SH-SY5Y (cell line): Measurements from ENCODE around the gene ELP6.

Experiments
- GATA2 ChIP-seq: IDR thresholded peaks from 2 replicates; pipeline ENCODE4 v1.6.1; 2011; ENCODE audit warnings: mild to moderate bottlenecking, low read depth, low read length
- GATA3 ChIP-seq: IDR thresholded peaks from 2 replicates; pipeline ENCODE4 v1.6.1; 2011; ENCODE audit warnings: low read depth, mild to moderate bottlenecking, low read length, moderate library complexity

The ELP6 gene

GRCh38 chr3:47485812-47486211 lies 27.7 kb downstream of the ELP6 start:
- TF ChIP-seq GATA3 (no peak), GATA2 (no peak)

GRCh38 chr3:47482366-47482765 lies 31.1 kb downstream of the ELP6 start:
- TF ChIP-seq GATA3 (no peak), GATA2 (no peak)

DNA sequence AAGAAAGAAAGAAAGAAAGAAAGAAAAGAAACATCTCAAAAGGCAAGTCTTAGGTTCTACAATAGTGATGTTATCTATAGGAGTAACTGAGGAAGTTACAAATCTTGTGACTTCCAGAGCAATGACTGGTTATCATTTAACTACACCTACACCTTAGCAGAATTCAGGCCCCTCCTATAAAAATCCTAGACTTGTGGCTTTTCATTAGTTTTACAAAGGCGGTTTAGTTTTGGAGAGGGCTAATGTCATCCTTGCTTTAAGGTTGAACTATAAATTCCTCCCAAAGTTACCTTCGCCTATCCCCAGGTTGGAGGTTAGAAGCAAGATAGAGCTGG lies 33.7 kb downstream of the ELP6 start:
- no peak for TF ChIP-seq GATA3
- TF ChIP-seq GATA2 = no peak

DNA sequence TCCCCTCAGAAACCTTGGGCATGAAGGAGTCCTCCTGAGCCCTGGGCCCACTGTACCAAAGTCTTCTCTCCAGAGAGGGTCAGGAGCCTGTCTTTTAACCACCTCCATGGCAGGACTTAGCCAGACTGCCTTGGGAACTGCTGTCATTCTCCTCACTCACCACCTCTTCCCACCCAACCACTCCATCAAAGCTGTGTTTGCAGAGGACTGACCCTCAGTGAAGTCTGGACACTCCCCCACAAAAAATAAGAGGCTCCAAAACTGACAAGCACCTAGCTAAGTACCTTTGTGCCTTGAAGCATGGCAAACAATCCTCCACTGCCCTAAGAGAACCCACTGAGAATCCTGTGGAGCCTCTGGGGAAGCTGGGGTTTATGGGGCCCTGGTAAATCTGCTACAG lies 35.5 kb downstream of the ELP6 start:
- TF ChIP-seq GATA3 (no peak), GATA2 (no peak)

- no peak for TF ChIP-seq GATA2
- TF ChIP-seq GATA3 = no peak
Observed at GRCh38 chr3:47476644-47477199, 36.8 kb downstream of the ELP6 start.

DNA sequence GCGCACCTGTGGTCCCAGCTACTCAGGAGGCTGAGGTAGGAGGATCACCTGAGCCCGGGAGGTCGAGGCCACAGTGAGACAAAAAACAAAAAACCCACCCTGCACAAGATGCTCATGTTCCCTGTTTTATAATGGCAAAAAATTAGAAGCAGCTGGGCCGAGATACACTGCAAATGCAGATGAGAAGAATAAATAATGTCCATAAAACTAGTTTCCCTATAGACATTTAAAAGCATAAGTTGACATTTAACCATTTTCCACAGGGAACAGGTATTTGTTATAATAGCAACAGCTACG lies 37.2 kb downstream of the ELP6 start:
- TF ChIP-seq GATA2 = no peak
- TF ChIP-seq GATA3 = no peak

- TF ChIP-seq GATA3 (no peak), GATA2 (no peak)
Observed at GRCh38 chr3:47475570-47476329, 37.8 kb downstream of the ELP6 start, which contains the start of gene SCAP. Gene SCAP (minus strand): TSS chr3:47475941. CDS start chr3:47442993, 32,948 bp downstream.

DNA sequence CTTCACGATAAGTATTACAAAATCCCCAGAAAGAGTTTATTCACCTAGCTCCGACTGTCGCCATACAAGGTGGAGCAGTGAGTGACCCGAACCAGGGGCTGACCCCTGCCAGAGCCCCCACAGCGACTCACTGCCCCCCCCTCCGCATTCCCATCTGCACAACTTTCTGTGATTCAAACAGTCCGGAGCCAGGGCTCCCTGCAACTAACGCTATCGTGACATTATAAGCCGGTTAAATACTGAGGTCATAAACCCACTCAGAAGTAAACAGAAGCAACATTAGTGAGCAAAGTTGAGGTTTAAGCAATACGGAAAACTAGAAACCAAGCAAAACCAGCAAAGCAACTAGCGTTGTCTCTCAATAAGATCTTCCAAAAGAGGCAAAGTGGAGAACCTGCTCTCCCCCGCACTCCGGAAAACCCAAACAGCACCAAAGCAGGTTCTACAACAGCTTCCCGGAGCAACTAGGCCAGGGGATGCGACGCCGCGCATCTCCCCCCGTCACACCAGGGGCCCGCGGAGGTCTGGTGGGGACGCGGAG lies 38.4 kb downstream of the ELP6 start:
- TF ChIP-seq GATA2 = no peak
- TF ChIP-seq GATA3 = no peak

DNA sequence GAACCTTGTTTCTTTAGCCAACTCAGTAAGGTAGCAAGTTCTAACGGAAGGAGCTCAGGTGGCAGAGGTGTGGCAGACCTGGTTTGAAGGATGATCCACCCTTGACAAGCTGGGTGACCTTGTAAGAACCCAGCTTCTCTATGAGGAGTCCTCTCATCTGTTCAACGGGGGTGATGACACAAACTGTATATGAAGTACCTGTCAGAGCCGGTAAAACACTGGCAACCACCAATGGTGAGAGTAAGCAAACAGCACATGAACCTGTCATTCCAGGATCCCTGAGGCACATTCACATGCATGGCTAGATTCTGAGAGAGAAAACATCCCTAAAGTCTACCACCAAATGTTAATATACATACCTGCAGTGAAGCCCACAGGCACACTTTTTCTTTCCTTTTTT lies 40.1 kb downstream of the ELP6 start:
- TF ChIP-seq GATA2 (no peak), GATA3 (no peak)

GRCh38 chr3:47469616-47470015 lies 43.9 kb downstream of the ELP6 start:
- no peak for TF ChIP-seq GATA3
- no peak for TF ChIP-seq GATA2

DNA sequence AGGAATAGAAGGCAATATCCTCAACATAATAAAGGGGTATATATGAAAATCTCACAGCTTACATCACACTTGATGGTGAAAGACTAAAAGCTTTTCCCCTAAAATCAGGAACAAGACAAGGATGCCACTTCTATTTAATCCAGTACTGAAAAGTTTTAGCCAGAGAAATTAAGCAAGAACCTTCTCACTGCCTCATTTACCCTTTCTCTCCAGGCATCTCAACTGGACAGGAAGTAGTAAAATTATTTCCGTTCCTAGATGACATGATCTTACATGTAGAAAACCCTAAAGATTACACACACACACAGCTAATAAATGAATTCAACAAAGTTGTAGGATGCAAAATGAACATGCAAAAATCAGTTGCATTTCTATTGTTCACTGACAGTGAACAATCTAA lies 48.9 kb downstream of the ELP6 start:
- TF ChIP-seq GATA2 (no peak), GATA3 (no peak)

- no peak for TF ChIP-seq GATA2
- TF ChIP-seq GATA3 = no peak
Observed at GRCh38 chr3:47456984-47457383, 56.5 kb downstream of the ELP6 start.

GRCh38 chr3:47455806-47456452 lies 57.6 kb downstream of the ELP6 start:
- no peak for TF ChIP-seq GATA2
- TF ChIP-seq GATA3 = no peak

GRCh38 chr3:47452453-47453215 lies 60.9 kb downstream of the ELP6 start:
- TF ChIP-seq GATA2 (no peak), GATA3 (no peak)
